ENCODE data around the gene CDK11B.

GRCh38 chr1:1665815-1666251 lies 7.0 kb upstream of the CDK11B start:
- TF ChIP-seq, protein P1, sequence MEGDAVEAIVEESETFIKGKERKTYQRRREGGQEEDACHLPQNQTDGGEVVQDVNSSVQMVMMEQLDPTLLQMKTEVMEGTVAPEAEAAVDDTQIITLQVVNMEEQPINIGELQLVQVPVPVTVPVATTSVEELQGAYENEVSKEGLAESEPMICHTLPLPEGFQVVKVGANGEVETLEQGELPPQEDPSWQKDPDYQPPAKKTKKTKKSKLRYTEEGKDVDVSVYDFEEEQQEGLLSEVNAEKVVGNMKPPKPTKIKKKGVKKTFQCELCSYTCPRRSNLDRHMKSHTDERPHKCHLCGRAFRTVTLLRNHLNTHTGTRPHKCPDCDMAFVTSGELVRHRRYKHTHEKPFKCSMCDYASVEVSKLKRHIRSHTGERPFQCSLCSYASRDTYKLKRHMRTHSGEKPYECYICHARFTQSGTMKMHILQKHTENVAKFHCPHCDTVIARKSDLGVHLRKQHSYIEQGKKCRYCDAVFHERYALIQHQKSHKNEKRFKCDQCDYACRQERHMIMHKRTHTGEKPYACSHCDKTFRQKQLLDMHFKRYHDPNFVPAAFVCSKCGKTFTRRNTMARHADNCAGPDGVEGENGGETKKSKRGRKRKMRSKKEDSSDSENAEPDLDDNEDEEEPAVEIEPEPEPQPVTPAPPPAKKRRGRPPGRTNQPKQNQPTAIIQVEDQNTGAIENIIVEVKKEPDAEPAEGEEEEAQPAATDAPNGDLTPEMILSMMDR (conservative IDR thresholded peaks at IDR 0.05; ENCODE audit: low read depth in 2 of 2), result peak; percentile 65 to 76
- TF ChIP-seq POLR2AphosphoS5 (IDR thresholded peaks at IDR 0.05; ENCODE audit: low read depth), result no peak
- TF ChIP-seq, protein P2, sequence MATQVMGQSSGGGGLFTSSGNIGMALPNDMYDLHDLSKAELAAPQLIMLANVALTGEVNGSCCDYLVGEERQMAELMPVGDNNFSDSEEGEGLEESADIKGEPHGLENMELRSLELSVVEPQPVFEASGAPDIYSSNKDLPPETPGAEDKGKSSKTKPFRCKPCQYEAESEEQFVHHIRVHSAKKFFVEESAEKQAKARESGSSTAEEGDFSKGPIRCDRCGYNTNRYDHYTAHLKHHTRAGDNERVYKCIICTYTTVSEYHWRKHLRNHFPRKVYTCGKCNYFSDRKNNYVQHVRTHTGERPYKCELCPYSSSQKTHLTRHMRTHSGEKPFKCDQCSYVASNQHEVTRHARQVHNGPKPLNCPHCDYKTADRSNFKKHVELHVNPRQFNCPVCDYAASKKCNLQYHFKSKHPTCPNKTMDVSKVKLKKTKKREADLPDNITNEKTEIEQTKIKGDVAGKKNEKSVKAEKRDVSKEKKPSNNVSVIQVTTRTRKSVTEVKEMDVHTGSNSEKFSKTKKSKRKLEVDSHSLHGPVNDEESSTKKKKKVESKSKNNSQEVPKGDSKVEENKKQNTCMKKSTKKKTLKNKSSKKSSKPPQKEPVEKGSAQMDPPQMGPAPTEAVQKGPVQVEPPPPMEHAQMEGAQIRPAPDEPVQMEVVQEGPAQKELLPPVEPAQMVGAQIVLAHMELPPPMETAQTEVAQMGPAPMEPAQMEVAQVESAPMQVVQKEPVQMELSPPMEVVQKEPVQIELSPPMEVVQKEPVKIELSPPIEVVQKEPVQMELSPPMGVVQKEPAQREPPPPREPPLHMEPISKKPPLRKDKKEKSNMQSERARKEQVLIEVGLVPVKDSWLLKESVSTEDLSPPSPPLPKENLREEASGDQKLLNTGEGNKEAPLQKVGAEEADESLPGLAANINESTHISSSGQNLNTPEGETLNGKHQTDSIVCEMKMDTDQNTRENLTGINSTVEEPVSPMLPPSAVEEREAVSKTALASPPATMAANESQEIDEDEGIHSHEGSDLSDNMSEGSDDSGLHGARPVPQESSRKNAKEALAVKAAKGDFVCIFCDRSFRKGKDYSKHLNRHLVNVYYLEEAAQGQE (IDR thresholded peaks at IDR 0.05; ENCODE audit: unreplicated experiment), result no peak
- no peak for TF ChIP-seq EZH2 (IDR thresholded peaks at IDR 0.05; ENCODE audit: low read depth, unreplicated experiment)
- no peak for TF ChIP-seq JUNB (IDR thresholded peaks at IDR 0.05; ENCODE audit: unreplicated experiment)
- TF ChIP-seq CREB1 (CRISPR knock-in tag; IDR thresholded peaks at IDR 0.05; ENCODE audit: low read depth), result no peak
- no peak for TF ChIP-seq EZH2phosphoT487 (IDR thresholded peaks at IDR 0.05; ENCODE audit: unreplicated experiment)
